ENCODE data around the gene GRAMD1B. TPM values are rescaled to one million over a fixed set of nuclear protein-coding genes. Genes with fewer than 3 reads are reported as not detected.

The GRAMD1B gene
- total RNA-seq, 2 donors from 2014 or later, result 0.66 to 3.4 TPM

DNA sequence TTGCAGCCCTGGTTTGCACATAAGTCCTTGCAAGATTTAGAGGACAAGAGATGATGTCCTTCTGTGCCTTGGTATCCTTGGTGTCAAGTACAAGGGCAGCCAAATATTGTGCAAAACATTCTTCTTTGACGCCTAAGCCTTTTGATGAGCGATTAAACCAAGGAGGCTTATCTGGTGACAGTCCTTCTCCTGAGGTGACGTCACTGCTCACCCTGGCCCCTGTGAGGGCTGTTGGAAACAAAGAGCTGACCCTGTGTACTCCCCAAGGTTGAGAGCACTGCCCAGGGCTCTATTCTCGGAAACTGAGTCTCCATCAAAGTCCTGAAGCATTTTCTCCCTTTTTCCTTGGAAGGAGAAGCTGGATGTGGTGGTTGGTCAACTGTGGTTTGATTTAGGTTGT, 4.7 kb upstream of the GRAMD1B start:
- intact Hi-C loops (cut with DNase I), result no loop called here
- H3K4me3 ChIP-seq, result no peak overlapping the region

DNA sequence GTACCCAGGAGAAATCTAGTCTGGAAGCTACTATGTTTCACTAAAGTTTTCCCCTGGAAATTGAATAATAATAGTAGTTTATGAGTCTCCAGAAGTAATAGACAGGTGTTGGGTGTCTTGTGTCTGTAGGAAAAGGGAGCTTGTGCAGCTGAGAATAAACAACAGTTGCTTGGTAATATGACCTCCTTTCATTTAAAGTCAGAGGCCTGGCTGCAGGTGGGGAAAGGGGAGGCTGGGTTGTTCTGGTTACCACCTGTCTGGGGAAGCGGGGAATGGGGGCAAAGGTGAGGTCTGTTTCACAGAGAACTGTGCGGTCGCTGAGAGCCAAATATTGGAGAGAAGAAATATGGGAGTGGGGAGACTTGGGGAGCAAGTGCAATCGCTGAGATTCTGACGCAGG, 3.3 kb upstream of the GRAMD1B start:
- H3K9me3 ChIP-seq, result no peaks in the 10 kb centered on the region
- H3K36me3 ChIP-seq (replicated peaks in 1 of 2; ENCODE audit: insufficient read depth in 1 of 2, low read depth in 2 of 2), result no peaks in the 10 kb centered on the region
- ATAC-seq (no peak), DNase-seq (no peak)
- intact Hi-C loops (cut with DNase I), result no loop called here
- 83 to 85% methylated on average over 5 of the region's 5 CpGs for WGBS, 2 donors
- TF ChIP-seq POLR2A (IDR thresholded peaks at IDR 0.05), result no peak
- TF ChIP-seq, protein P1, sequence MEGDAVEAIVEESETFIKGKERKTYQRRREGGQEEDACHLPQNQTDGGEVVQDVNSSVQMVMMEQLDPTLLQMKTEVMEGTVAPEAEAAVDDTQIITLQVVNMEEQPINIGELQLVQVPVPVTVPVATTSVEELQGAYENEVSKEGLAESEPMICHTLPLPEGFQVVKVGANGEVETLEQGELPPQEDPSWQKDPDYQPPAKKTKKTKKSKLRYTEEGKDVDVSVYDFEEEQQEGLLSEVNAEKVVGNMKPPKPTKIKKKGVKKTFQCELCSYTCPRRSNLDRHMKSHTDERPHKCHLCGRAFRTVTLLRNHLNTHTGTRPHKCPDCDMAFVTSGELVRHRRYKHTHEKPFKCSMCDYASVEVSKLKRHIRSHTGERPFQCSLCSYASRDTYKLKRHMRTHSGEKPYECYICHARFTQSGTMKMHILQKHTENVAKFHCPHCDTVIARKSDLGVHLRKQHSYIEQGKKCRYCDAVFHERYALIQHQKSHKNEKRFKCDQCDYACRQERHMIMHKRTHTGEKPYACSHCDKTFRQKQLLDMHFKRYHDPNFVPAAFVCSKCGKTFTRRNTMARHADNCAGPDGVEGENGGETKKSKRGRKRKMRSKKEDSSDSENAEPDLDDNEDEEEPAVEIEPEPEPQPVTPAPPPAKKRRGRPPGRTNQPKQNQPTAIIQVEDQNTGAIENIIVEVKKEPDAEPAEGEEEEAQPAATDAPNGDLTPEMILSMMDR (IDR thresholded peaks at IDR 0.05), result no peak
- H3K27me3 ChIP-seq, result peaks cover 0 to 12% of the 10 kb centered on the region in 2 donors
- no peak overlapping the region for H3K4me3 ChIP-seq
- H3K27ac ChIP-seq, result no peak overlapping the region
- H3K4me1 ChIP-seq, result peaks cover 12% of the 10 kb centered on the region

More for the DNA sequence above, 4.7 kb upstream of the GRAMD1B start:
- DNase-seq (no peak), ATAC-seq (no peak)
- H3K27me3 ChIP-seq, result peaks cover 0 to 3% of the 10 kb centered on the region in 2 donors
- H3K27ac ChIP-seq, result no peak overlapping the region
- H3K9me3 ChIP-seq, result no peaks in the 10 kb centered on the region
- no peaks in the 10 kb centered on the region for H3K36me3 ChIP-seq (replicated peaks in 1 of 2; ENCODE audit: insufficient read depth in 1 of 2, low read depth in 2 of 2)
- TF ChIP-seq POLR2A (IDR thresholded peaks at IDR 0.05), result no peak
- TF ChIP-seq, protein P1 (IDR thresholded peaks at IDR 0.05), result no peak
- 49 to 59% methylated on average over 3 to 4 of the region's 4 CpGs for WGBS, 2 donors
- H3K4me1 ChIP-seq, result peaks cover 3% of the 10 kb centered on the region

DNA sequence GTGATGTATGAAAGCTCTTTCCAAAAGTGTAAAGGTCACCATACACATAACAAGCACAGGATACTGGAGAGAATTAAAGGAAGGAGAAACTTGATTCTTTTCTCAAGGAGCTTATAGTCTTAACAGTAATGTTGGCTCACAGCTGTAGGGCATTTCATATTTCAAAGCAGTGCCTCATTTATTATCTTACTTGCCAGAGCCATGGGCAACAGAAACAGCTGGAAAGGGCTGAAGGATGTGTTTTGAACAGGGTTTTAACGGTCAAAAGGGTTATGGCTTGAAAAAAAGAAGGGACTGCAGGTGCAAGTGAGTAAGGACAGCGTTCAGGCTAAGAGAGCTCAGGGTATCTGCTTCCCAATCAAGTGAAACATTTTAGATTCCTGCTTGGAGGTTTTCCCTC, 2.7 kb upstream of the GRAMD1B start:
- WGBS, 2 donors, result 57 to 61% methylated on average over 2 of the region's 2 CpGs
- ATAC-seq (no peak), DNase-seq (no peak)
- intact Hi-C loops (cut with DNase I), result no loop called here
- Histone ChIP-seq H3K27me3 (peaks cover 0 to 12% of the 10 kb centered on the region in 2 donors), H3K9me3 (no peaks in the 10 kb centered on the region), H3K4me1 (peaks cover 12% of the 10 kb centered on the region), H3K36me3 (replicated peaks in 1 of 2; ENCODE audit: insufficient read depth in 1 of 2, low read depth in 2 of 2) (no peaks in the 10 kb centered on the region), H3K27ac (no peak overlapping the region), H3K4me3 (no peak overlapping the region)
- TF ChIP-seq, protein P1 (IDR thresholded peaks at IDR 0.05), result no peak
- TF ChIP-seq POLR2A (IDR thresholded peaks at IDR 0.05), result no peak

DNA sequence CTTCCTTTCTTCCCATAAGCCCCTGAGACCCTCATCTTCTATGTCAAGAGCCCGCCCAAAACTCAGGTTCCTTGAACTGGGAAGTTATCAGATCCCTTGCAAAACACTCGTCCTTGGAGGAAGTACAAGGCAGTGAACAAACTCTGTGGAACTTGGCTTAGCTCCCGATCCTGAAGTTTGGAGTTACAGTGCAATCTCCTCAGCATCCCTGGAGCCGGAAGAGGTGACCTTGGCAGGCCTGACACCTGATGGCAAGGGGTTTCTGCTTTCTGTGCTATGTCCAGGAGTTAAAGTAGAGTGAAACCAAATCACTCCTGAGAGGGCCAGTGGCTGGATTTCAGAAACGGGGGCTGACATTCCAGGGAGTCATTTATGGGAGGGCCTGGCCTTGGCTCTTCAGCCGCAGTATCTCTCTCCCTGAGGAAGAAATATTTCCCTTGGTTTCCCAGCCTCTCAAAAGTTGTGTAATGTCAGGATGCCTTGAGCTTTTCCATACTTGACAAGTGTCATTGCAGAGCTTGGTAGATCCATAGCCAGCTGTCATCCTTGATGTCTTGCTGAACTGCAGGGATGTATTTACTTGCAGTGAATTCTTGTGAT, 1.9 kb upstream of the GRAMD1B start:
- Histone ChIP-seq H3K4me1 (peaks cover 12% of the 10 kb centered on the region), H3K4me3 (no peak overlapping the region), H3K27ac (no peak overlapping the region), H3K27me3 (peaks cover 0 to 12% of the 10 kb centered on the region in 2 donors), H3K36me3 (replicated peaks in 1 of 2; ENCODE audit: insufficient read depth in 1 of 2, low read depth in 2 of 2) (no peaks in the 10 kb centered on the region), H3K9me3 (no peaks in the 10 kb centered on the region)
- 27 to 45% methylated on average over 6 of the region's 6 CpGs for WGBS, 2 donors
- intact Hi-C loops (cut with DNase I), result no loop called here
- DNase-seq, result no peak
- ATAC-seq, result no peak
- TF ChIP-seq, protein P1 (IDR thresholded peaks at IDR 0.05), result no peak
- TF ChIP-seq POLR2A (IDR thresholded peaks at IDR 0.05), result no peak

GRCh38 chr11:123429336-123429735, 733 bp upstream of the GRAMD1B start:
- TF ChIP-seq POLR2A (IDR thresholded peaks at IDR 0.05), result no peak
- WGBS, 2 donors, result 77% methylated on average over 5 of the region's 5 CpGs; no CpG with 5 or more reads in 1 of the 2 donors
- ATAC-seq (no peak), DNase-seq (no peak)
- no peak overlapping the region for H3K27ac ChIP-seq
- H3K4me3 ChIP-seq, result no peak overlapping the region
- intact Hi-C loops (cut with DNase I), result no loop called here
- H3K27me3 ChIP-seq, result peaks cover 0 to 12% of the 10 kb centered on the region in 2 donors
- H3K36me3 ChIP-seq (replicated peaks in 1 of 2; ENCODE audit: insufficient read depth in 1 of 2, low read depth in 2 of 2), result no peaks in the 10 kb centered on the region
- H3K9me3 ChIP-seq, result no peaks in the 10 kb centered on the region
- peaks cover 12% of the 10 kb centered on the region for H3K4me1 ChIP-seq
